C4-2B (cell line): ENCODE data around the gene EIF3C.
"Not testable (repeated sequence)": the region's sequence is repeated elsewhere in the genome, so short reads cannot be mapped to it uniquely, and the experiment has no call there.

Source experiments
- CTCF ChIP-seq: fragments of 450-650 bp; conservative IDR thresholded peaks from 2 replicates; pipeline ENCODE4 v1.5.1; 2017; ENCODE audit warnings: mild to moderate bottlenecking
- ZFX ChIP-seq: fragments of 450-650 bp; IDR thresholded peaks from 2 replicates; pipeline ENCODE4 v1.6.1; 2017

- TF ChIP-seq CTCF, ZFX: not testable (repeated sequence)
Observed at GRCh38 chr16:28750469-28751067, 39.3 kb downstream of the EIF3C start.
